GM12878 (cell line): Measurements from ENCODE around the gene KLF9. TPM values are rescaled to one million over a fixed set of nuclear protein-coding genes. Genes with fewer than 3 reads are reported as not detected.

ENCODE experiments used
- ATAC-seq: fragments of 200-7000 bp; cut with Tn5 transposase; 3 replicates; pipeline ENCODE4 v1.9.1; 2020; ENCODE audit warnings: mild to moderate bottlenecking, moderate library complexity
- BruUV-seq: library from RNA; stranded (reverse); fragments of 400-500 nt; replicated peaks from 2 replicates; lab custom pipeline; 2021; lab: Mats Ljungman, UMichigan
- CTCF ChIA-PET: fragments of 300-600 bp; sonication (Branson Sonifier 250); formaldehyde crosslinking; extraction: SDS; loops from one replicate; lab custom pipeline; 2021; ENCODE audit warnings: inconsistent platforms; lab: Yijun Ruan, JAX
- POLR2A ChIA-PET: fragments of 350-600 bp; formaldehyde crosslinking; extraction: SDS; loops from one replicate; lab custom pipeline; 2021; ENCODE audit warnings: inconsistent platforms; lab: Charles Lee
- RAD21 ChIA-PET: fragments of 300-600 bp; sonication (Branson Sonifier 250); formaldehyde crosslinking; loops from one replicate; lab custom pipeline; 2023; ENCODE audit warnings: antibody characterized with exemption; ENCODE audit not compliant: unreplicated experiment; lab: Charles Lee
- SMC1A ChIA-PET: fragments of 300-600 bp; sonication (Branson Sonifier 250); formaldehyde crosslinking; loops from one replicate; lab custom pipeline; 2023; ENCODE audit not compliant: unreplicated experiment, uncharacterized antibody; lab: Charles Lee
- DNase-seq: peaks from one replicate; pipeline ENCODE4 v3.0.0-alpha.2; 2011; ENCODE audit warnings: low read depth, low spot score
- FAIRE-seq: peaks from 3 replicates; lab custom pipeline; 2011; peaks lifted over from hg19 to GRCh38; lab: Jason Lieb, UNC
- H2AFZ ChIP-seq: 2 replicates; pipeline ENCODE4 v1.6.0; 2011; ENCODE audit warnings: low read depth, low read length, control low read depth; ENCODE audit not compliant: control insufficient read depth
- H3K27ac ChIP-seq: 2 replicates; pipeline ENCODE4 v1.5.1; 2011; ENCODE audit warnings: control low read depth; ENCODE audit not compliant: control insufficient read depth, insufficient read depth
- H3K27me3 ChIP-seq, 2 experiments: replicated peaks in 1 of 2; 2 replicates each; pipeline versions ENCODE4 v1.6.0 to v1.6.1; 2011; ENCODE audit warnings: low read length in 1 of 2; ENCODE audit not compliant: control insufficient read depth in 2 of 2, insufficient read depth in 2 of 2
- H3K36me3 ChIP-seq, 2 experiments: 2 replicates each; pipeline ENCODE4 v1.5.1; 2011; ENCODE audit warnings: low read length in 1 of 2; ENCODE audit not compliant: control insufficient read depth in 2 of 2, insufficient read depth in 2 of 2
- H3K4me1 ChIP-seq: 2 replicates; pipeline ENCODE4 v1.6.1; 2011; ENCODE audit warnings: mild to moderate bottlenecking, low read length, moderate library complexity, mixed read lengths; ENCODE audit not compliant: control insufficient read depth, insufficient read depth
- H3K4me2 ChIP-seq: 2 replicates; pipeline ENCODE4 v1.6.0; 2011; ENCODE audit warnings: control low read depth; ENCODE audit not compliant: control insufficient read depth, insufficient read depth
- H3K4me3 ChIP-seq: fragments of 200-600 bp; sonication (generic); 2 replicates; pipeline ENCODE4 v1.5.1; 2016
- H3K79me2 ChIP-seq: 2 replicates; pipeline ENCODE4 v1.6.0; 2011; ENCODE audit warnings: low read length; ENCODE audit not compliant: control insufficient read depth, insufficient read depth
- H3K9ac ChIP-seq: 2 replicates; pipeline ENCODE4 v1.8.0; 2011; ENCODE audit warnings: low read length, control low read depth, mixed read lengths; ENCODE audit not compliant: control insufficient read depth, insufficient read depth
- H3K9me3 ChIP-seq: replicated peaks from 3 replicates; pipeline ENCODE4 v1.5.1; 2011; ENCODE audit warnings: mild to moderate bottlenecking, low read length; ENCODE audit not compliant: control insufficient read depth, insufficient read depth
- H4K20me1 ChIP-seq: 2 replicates; pipeline ENCODE4 v1.6.0; 2011; ENCODE audit not compliant: control insufficient read depth, insufficient read depth
- CBFB ChIP-seq: IDR thresholded peaks from 2 replicates; pipeline ENCODE4 v1.6.1; 2016; ENCODE audit warnings: antibody characterized with exemption, low read depth
- CUX1 ChIP-seq: IDR thresholded peaks from 2 replicates; pipeline ENCODE4 v1.6.1; 2012; ENCODE audit warnings: improper control_type of control experiment, low read depth, low read length; ENCODE audit not compliant: insufficient replicate concordance
- HCFC1 ChIP-seq: fragments of 150-350 bp; IDR thresholded peaks from 2 replicates; pipeline ENCODE4 v1.6.1; 2014; ENCODE audit warnings: low read length
- IRF5 ChIP-seq: fragments of 450-650 bp; IDR thresholded peaks from 2 replicates; pipeline ENCODE4 v1.6.1; 2017; ENCODE audit warnings: borderline replicate concordance
- POLR2AphosphoS2 ChIP-seq: IDR thresholded peaks from 2 replicates; pipeline ENCODE4 v1.6.1; 2011; ENCODE audit warnings: low read depth, mild to moderate bottlenecking, low read length, improper control_type of control experiment, moderate library complexity
- ZBTB33 ChIP-seq: fragments of 450-650 bp; IDR thresholded peaks from 2 replicates; pipeline ENCODE4 v1.6.1; 2017; ENCODE audit warnings: mild to moderate bottlenecking
- WGBS: methylation state at CpG from one replicate; pipeline ENCODE4 v1.1.6; 2016; ENCODE audit warnings: low lambda C conversion rate; ENCODE audit not compliant: insufficient replicate concordance, insufficient coverage; ENCODE audit errors: missing lambda C conversion rate; 5-methylcytosine and 5-hydroxymethylcytosine counted together
- in situ Hi-C: fragments of 300-500 bp; cut with MboI; formaldehyde crosslinking; loops from 9 replicates; pipeline ENCODE4 v1.14.3; 2018; ENCODE audit warnings: mixed read lengths
- intact Hi-C: fragments of 100-400 bp; cut with micrococcal nuclease; formaldehyde crosslinking; loops from one replicate; pipeline ENCODE4 v1.14.2; 2022; ENCODE audit not compliant: unreplicated experiment
- polyA plus RNA-seq, 11 experiments: library from polyadenylated mRNA; depleted of rRNA in 4 of 11; unstranded in 6 of 11; stranded (reverse) in 5 of 11; fragments of >200 nt; fragmentation: Nextera tagmentation in 4 of 11; fragmentation: Illumina TruSeq in 1 of 11; extraction: Ambion mirVana in 4 of 11; extraction: Trizol in 1 of 11; gene quantifications; 1 replicate in 1 of 11; 2 replicates in 10 of 11; pipeline versions ENCODE4 v1.2.1 to v1.2.3, GENCODE V29; 2011 to 2016; ENCODE audit warnings: inconsistent platforms in 2 of 11, missing spikeins in 2 of 11, low read depth in 1 of 11
- total RNA-seq, 4 experiments: library from RNA; depleted of rRNA in 3 of 4; stranded (reverse); fragments of >200 nt in 3 of 4; fragmentation: Illumina TruSeq in 1 of 4; extraction: Trizol in 1 of 4; gene quantifications; 2 replicates each; pipeline versions ENCODE4 v1.2.1 to v1.2.3, GENCODE V29; 2013 to 2021

Gene KLF9
- total and polyA plus RNA-seq, 10 of the 15 experiments (the other 5 are each of a cell fraction or from before 2014, with no cell fraction given), result 0.09 to 0.96 (median 0.83) TPM

- WGBS, result 84% methylated on average over 17 of the region's 17 CpGs
- Histone ChIP-seq H2AFZ (no peak overlapping the region), H3K27ac (no peak overlapping the region), H4K20me1 (no peaks in the 10 kb centered on the region), H3K4me3 (no peak overlapping the region), H3K79me2 (no peaks in the 10 kb centered on the region), H3K27me3 (no peaks in the 10 kb centered on the region), H3K36me3 (no peaks in the 10 kb centered on the region), H3K4me1 (no peaks in the 10 kb centered on the region), H3K9me3 (no peaks in the 10 kb centered on the region), H3K9ac (no peak overlapping the region), H3K4me2 (no peak overlapping the region)
- ATAC-seq (no peak), FAIRE-seq (no peak), DNase-seq (no peak)
- no peak for TF ChIP-seq POLR2AphosphoS2
- TF ChIP-seq HCFC1, result no peak
- TF ChIP-seq CUX1, result no peak
- TF ChIP-seq CBFB, result no peak
- no peak for TF ChIP-seq IRF5
- no peak for TF ChIP-seq ZBTB33
- CTCF ChIA-PET, result interaction anchor here (1.2 kb wide), 1 partner anchor 16 kb away, joined by 3 read pairs; no protein-coding TSS in a partner anchor
- POLR2A ChIA-PET, result interaction anchor here (0.5 kb wide), 1 partner anchor 46 kb away, joined by 4 read pairs; no protein-coding TSS in a partner anchor
- no TSS peak for BruUV-seq
- SMC1A ChIA-PET, result interaction anchor here (2.0 kb wide), 1 partner anchor 227 kb away, joined by 7 read pairs; no protein-coding TSS in a partner anchor
- in situ Hi-C loops, result no loop called here
- RAD21 ChIA-PET, result no interaction called here
- intact Hi-C loops, result no loop called here
Observed at GRCh38 chr9:70374962-70375618, 39.4 kb downstream of the KLF9 start.
